ENCODE results near the gene DISP2.

The DISP2 gene

DNA sequence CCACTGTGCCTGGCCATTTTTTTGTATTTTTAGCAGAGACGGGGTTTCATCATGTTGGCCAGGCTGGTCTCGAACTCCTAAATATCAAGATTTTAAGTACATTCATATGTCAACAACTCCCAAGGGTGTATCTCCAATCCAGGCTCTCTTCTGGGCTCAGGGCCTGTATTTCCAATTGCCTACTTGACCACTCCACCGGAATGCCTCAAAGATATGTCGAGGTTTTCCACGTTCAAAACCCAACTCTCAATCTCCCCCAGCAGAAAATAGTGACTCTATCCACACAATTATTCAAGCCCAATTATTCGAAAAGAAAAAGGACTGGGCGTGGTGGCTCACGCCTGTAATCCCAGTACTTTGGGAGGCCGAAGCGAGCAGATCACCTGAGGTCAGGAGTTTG is 22.6 kb downstream of the DISP2 start:
- Histone ChIP-seq H3K36me3 (ENCODE audit: insufficient read depth, low read length) (peaks cover 14% of the 10 kb centered on the region), H3K27ac (ENCODE audit: low read length) (no peak overlapping the region)

DNA sequence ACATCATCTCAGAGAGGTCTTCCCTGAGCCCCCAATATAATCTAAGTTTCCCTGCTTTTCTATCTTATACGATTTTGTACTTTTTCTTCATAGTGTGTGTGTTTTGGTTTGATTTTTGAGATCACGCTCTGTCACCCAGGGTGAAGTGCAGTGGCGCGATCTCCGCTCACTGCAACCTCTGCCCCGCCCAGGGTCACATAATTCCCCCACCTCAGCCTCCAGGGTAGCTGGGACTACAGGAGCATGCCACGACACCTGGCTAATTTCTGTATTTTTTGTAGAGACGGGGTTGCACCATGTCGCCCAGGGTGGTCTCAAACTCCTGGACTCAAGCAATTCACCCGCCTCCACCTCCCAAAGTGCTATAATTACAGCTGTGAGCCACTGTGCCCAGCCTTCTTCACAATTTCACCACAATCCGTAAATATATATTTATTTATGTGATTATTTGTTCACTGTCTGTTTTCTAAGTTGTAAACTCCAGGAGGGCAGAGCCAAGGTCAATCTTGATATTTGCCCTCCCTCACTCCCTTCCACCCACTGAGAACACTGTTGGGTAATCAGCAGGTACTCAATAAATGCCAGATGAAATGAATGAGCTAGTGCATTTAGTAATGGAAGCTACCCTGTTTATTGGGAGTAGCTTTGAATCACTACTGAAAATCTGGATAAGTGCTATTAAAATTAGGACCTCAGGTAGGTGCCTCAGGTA is 24.0 kb downstream of the DISP2 start:
- no peak overlapping the region; the same call in 1 of the 2 replicates for H3K9ac ChIP-seq (ENCODE audit: low read depth, low read length)
- ATAC-seq (ENCODE audit: insufficient read depth, low read depth) = no peak
- H3K36me3 ChIP-seq (ENCODE audit: insufficient read depth, low read length) = peaks cover 25% of the 10 kb centered on the region
- H3K4me2 ChIP-seq (ENCODE audit: insufficient read depth, low read length) = peak overlapping the region; percentile 50; the same call in 1 of the 2 replicates
- no peak for DNase-seq
- H3K27ac ChIP-seq (ENCODE audit: low read length) = peak overlapping the region; percentile 59; the same call in 1 of the 2 replicates
- TF ChIP-seq EZH2 (IDR thresholded peaks at IDR 0.05; ENCODE audit: borderline replicate concordance, low read depth, low read length, severe bottlenecking) = no peak
- TF ChIP-seq CTCF (IDR thresholded peaks at IDR 0.05; ENCODE audit: borderline replicate concordance, extremely low read depth, low read length, poor library complexity, severe bottlenecking) = no peak
- no peaks in the 10 kb centered on the region for H3K27me3 ChIP-seq (ENCODE audit: insufficient read depth, low read length, poor library complexity)
- peak overlapping the region; percentile 98 for H2AFZ ChIP-seq (ENCODE audit: low read depth, low read length)
- H3K79me2 ChIP-seq (ENCODE audit: insufficient read depth, low read length) = peaks cover 36% of the 10 kb centered on the region
- H4K20me1 ChIP-seq (ENCODE audit: insufficient read depth, low read length) = peaks cover 8% of the 10 kb centered on the region; the same call in 1 of the 2 replicates
- peak overlapping the region in 1 of 2 experiments; percentile 65; a peak in 2 of 4 replicates for H3K4me3 ChIP-seq (ENCODE audit: low read depth in 1 of 2, low read length in 2 of 2)
- peaks cover 25% of the 10 kb centered on the region for H3K4me1 ChIP-seq (ENCODE audit: insufficient read depth, low read length)
- no peaks in the 10 kb centered on the region for H3K9me3 ChIP-seq (ENCODE audit: insufficient read depth, low read length, severe bottlenecking)

More for the DNA sequence above, 22.6 kb downstream of the DISP2 start:
- no peak overlapping the region for H2AFZ ChIP-seq (ENCODE audit: low read depth, low read length)
- no peak for TF ChIP-seq EZH2 (IDR thresholded peaks at IDR 0.05; ENCODE audit: borderline replicate concordance, low read depth, low read length, severe bottlenecking)
- no peak for TF ChIP-seq CTCF (IDR thresholded peaks at IDR 0.05; ENCODE audit: borderline replicate concordance, extremely low read depth, low read length, poor library complexity, severe bottlenecking)
- H4K20me1 ChIP-seq (ENCODE audit: insufficient read depth, low read length) = peaks cover 8% of the 10 kb centered on the region; the same call in 1 of the 2 replicates
- no peak overlapping the region for H3K4me3 ChIP-seq (ENCODE audit: low read depth in 1 of 2, low read length in 2 of 2)
- peaks cover 25% of the 10 kb centered on the region for H3K4me1 ChIP-seq (ENCODE audit: insufficient read depth, low read length)
- H3K27me3 ChIP-seq (ENCODE audit: insufficient read depth, low read length, poor library complexity) = no peaks in the 10 kb centered on the region
- no peak overlapping the region for H3K9ac ChIP-seq (ENCODE audit: low read depth, low read length)
- ATAC-seq (ENCODE audit: insufficient read depth, low read depth) (no peak), DNase-seq (no peak)
- peaks cover 28% of the 10 kb centered on the region for H3K79me2 ChIP-seq (ENCODE audit: insufficient read depth, low read length)
- H3K4me2 ChIP-seq (ENCODE audit: insufficient read depth, low read length) = no peak overlapping the region
- no peaks in the 10 kb centered on the region for H3K9me3 ChIP-seq (ENCODE audit: insufficient read depth, low read length, severe bottlenecking)

- peaks cover 25% of the 10 kb centered on the region for H3K4me1 ChIP-seq (ENCODE audit: insufficient read depth, low read length)
- no peaks in the 10 kb centered on the region for H3K27me3 ChIP-seq (ENCODE audit: insufficient read depth, low read length, poor library complexity)
- peak within 1 kb of the TSS; percentile 56 to 65; a peak in 3 of 4 replicates for H3K4me3 ChIP-seq (ENCODE audit: low read depth in 1 of 2, low read length in 2 of 2)
- ATAC-seq (ENCODE audit: insufficient read depth, low read depth) = peak; percentile 99
- H3K27ac ChIP-seq (ENCODE audit: low read length) = peak within 1 kb of the TSS; percentile 81
- peak; percentile 92 for DNase-seq
- H2AFZ ChIP-seq (ENCODE audit: low read depth, low read length) = peak within 1 kb of the TSS; percentile 98
- H3K79me2 ChIP-seq (ENCODE audit: insufficient read depth, low read length) = peaks cover 39% of the 10 kb centered on the region
- peaks cover 8% of the 10 kb centered on the region; the same call in 1 of the 2 replicates for H4K20me1 ChIP-seq (ENCODE audit: insufficient read depth, low read length)
- peak within 1 kb of the TSS; percentile 72 for H3K4me2 ChIP-seq (ENCODE audit: insufficient read depth, low read length)
- TF ChIP-seq EZH2 (IDR thresholded peaks at IDR 0.05; ENCODE audit: borderline replicate concordance, low read depth, low read length, severe bottlenecking) (no peak), CTCF (IDR thresholded peaks at IDR 0.05; ENCODE audit: borderline replicate concordance, extremely low read depth, low read length, poor library complexity, severe bottlenecking) (no peak)
- peaks cover 33% of the 10 kb centered on the region for H3K36me3 ChIP-seq (ENCODE audit: insufficient read depth, low read length)
- H3K9me3 ChIP-seq (ENCODE audit: insufficient read depth, low read length, severe bottlenecking) = no peaks in the 10 kb centered on the region
- H3K9ac ChIP-seq (ENCODE audit: low read depth, low read length) = peak within 1 kb of the TSS; percentile 77
These were observed 24.8 kb downstream of the DISP2 start, which contains the start of gene KNSTRN for GRCh38 chr15:40382580-40383456. KNSTRN (plus strand) TSS chr15:40382721; CDS start chr15:40382836, 115 bp downstream.
